22Rv1 (cell line): ENCODE measurements around the gene PRSS12.

Source experiments
- H3K27ac ChIP-seq: fragments of 450-650 bp; 2 replicates; pipeline ENCODE4 v1.5.1; 2017
- CTCF ChIP-seq: fragments of 450-650 bp; IDR thresholded peaks from 2 replicates; pipeline ENCODE4 v1.5.1; 2017; ENCODE audit warnings: mild to moderate bottlenecking
- ZFX ChIP-seq: fragments of 450-650 bp; IDR thresholded peaks from 2 replicates; pipeline ENCODE4 v1.6.1; 2017; ENCODE audit warnings: antibody characterized with exemption, borderline replicate concordance

Gene PRSS12

GRCh38 chr4:118372251-118372650 is 19.4 kb upstream of the PRSS12 start:
- TF ChIP-seq ZFX (no peak), CTCF (no peak)
- no peak overlapping the region for H3K27ac ChIP-seq

DNA sequence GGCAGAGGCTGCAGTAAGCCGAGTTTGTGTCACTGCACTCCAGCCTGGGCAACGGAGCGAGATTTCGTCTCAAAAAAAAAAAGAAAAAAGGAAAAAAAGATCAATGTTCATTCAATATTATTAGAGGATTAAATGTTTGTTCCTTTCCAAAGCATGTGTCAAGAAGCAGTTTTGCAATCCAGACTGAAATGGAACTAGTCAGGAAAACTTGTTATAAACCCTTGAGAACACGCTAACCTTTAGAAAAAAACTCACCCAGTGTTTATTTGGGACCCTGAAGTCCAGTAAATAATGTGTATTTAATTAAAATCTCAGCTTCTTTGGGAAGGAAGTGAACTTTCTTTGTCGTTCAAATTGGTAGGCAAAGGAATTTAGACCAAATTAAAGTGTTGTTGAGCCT is 16.4 kb upstream of the PRSS12 start:
- TF ChIP-seq ZFX (no peak), CTCF (no peak)
- no peak overlapping the region for H3K27ac ChIP-seq

GRCh38 chr4:118367872-118368271 is 15.1 kb upstream of the PRSS12 start:
- no peak for TF ChIP-seq CTCF
- no peak for TF ChIP-seq ZFX
- no peak overlapping the region for H3K27ac ChIP-seq

DNA sequence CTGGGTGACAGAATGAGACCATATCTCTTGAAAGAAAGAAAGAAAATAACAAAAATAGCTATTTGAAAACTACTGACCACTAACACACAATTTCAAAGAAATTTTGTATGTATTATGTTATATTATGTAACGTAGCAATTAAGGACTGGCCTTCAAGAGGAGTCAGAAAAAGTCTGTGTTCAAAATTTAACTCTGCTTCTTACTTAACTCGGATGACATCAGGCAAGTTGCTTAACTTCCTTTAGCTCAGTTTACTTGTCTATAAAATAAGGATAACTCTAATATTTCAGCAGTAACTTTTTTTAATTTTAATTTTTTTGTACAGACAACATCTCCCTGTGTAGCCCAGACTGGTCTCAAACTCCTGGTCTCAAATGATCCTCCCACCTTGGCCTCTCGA is 14.6 kb upstream of the PRSS12 start:
- TF ChIP-seq CTCF (no peak), ZFX (no peak)
- H3K27ac ChIP-seq: no peak overlapping the region

GRCh38 chr4:118363166-118363565 is 10.4 kb upstream of the PRSS12 start:
- TF ChIP-seq ZFX (no peak), CTCF (no peak)
- H3K27ac ChIP-seq: no peak overlapping the region

DNA sequence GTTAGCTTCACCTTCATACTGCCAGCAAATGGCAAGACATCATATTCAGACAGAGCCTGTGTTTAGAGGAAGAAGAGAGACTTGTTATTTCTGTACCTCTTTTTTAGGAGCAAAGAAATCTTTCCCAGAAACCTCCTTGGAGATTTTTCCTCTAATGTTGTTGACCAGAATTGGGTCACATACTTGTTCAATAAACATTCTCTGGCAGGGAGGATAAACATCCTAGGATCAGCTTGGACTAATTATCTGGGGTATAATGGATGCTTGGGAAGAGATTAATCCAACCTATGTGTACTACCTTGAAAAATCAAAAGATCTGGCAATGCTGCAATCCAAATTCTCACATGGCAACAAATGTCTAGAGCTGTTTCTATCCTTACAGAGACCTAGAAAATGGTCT is 8.4 kb upstream of the PRSS12 start:
- H3K27ac ChIP-seq: no peak overlapping the region

GRCh38 chr4:118360106-118360505 is 7.3 kb upstream of the PRSS12 start:
- no peak overlapping the region for H3K27ac ChIP-seq
- TF ChIP-seq CTCF: no peak
- TF ChIP-seq ZFX: no peak

More for the DNA sequence above, 8.4 kb upstream of the PRSS12 start:
- TF ChIP-seq CTCF (no peak), ZFX (no peak)
